ENCODE data around the gene OR51B2. TPM values are rescaled to one million over a fixed set of nuclear protein-coding genes. Genes with fewer than 3 reads are reported as not detected.
"Not testable (repeated sequence)": the region's sequence is repeated elsewhere in the genome, so short reads cannot be mapped to it uniquely, and the experiment has no call there.

OR51B2 gene
- total and polyA plus RNA-seq, 10 of the 15 experiments (the other 5 are each of a cell fraction or from before 2014, with no cell fraction given): 0.29 TPM; not detected in 9

DNA sequence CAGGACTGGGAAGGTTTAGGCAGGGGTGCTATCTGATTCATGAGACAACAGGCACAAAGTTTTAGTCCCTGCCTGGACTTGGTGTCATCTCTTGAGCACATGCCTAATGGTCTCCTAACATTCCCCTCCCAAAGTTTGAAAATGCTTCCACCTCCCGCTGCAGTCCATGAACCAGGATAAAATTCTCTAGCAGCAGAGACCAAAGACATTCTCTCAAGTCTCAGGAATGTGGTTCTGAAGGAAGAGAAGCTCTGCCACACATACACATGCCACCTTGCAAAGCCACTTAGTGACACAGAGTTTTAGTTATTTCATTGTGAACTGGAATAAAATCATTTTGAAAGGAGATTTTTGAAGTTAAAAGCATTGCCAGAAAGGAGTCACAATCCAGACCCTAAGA, 42.8 kb upstream of the OR51B2 start (continued):
- TF ChIP-seq, protein P1, sequence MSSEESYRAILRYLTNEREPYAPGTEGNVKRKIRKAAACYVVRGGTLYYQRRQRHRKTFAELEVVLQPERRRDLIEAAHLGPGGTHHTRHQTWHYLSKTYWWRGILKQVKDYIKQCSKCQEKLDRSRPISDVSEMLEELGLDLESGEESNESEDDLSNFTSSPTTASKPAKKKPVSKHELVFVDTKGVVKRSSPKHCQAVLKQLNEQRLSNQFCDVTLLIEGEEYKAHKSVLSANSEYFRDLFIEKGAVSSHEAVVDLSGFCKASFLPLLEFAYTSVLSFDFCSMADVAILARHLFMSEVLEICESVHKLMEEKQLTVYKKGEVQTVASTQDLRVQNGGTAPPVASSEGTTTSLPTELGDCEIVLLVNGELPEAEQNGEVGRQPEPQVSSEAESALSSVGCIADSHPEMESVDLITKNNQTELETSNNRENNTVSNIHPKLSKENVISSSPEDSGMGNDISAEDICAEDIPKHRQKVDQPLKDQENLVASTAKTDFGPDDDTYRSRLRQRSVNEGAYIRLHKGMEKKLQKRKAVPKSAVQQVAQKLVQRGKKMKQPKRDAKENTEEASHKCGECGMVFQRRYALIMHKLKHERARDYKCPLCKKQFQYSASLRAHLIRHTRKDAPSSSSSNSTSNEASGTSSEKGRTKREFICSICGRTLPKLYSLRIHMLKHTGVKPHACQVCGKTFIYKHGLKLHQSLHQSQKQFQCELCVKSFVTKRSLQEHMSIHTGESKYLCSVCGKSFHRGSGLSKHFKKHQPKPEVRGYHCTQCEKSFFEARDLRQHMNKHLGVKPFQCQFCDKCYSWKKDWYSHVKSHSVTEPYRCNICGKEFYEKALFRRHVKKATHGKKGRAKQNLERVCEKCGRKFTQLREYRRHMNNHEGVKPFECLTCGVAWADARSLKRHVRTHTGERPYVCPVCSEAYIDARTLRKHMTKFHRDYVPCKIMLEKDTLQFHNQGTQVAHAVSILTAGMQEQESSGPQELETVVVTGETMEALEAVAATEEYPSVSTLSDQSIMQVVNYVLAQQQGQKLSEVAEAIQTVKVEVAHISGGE (CRISPR knock-in tag; IDR thresholded peaks at IDR 0.05): no peak
- TF ChIP-seq ASH2L (IDR thresholded peaks at IDR 0.05; ENCODE audit: borderline replicate concordance, low read depth): no peak
- TF ChIP-seq WRNIP1 (IDR thresholded peaks at IDR 0.05; ENCODE audit: borderline replicate concordance, low read depth, low read length): no peak
- TF ChIP-seq, protein P2, sequence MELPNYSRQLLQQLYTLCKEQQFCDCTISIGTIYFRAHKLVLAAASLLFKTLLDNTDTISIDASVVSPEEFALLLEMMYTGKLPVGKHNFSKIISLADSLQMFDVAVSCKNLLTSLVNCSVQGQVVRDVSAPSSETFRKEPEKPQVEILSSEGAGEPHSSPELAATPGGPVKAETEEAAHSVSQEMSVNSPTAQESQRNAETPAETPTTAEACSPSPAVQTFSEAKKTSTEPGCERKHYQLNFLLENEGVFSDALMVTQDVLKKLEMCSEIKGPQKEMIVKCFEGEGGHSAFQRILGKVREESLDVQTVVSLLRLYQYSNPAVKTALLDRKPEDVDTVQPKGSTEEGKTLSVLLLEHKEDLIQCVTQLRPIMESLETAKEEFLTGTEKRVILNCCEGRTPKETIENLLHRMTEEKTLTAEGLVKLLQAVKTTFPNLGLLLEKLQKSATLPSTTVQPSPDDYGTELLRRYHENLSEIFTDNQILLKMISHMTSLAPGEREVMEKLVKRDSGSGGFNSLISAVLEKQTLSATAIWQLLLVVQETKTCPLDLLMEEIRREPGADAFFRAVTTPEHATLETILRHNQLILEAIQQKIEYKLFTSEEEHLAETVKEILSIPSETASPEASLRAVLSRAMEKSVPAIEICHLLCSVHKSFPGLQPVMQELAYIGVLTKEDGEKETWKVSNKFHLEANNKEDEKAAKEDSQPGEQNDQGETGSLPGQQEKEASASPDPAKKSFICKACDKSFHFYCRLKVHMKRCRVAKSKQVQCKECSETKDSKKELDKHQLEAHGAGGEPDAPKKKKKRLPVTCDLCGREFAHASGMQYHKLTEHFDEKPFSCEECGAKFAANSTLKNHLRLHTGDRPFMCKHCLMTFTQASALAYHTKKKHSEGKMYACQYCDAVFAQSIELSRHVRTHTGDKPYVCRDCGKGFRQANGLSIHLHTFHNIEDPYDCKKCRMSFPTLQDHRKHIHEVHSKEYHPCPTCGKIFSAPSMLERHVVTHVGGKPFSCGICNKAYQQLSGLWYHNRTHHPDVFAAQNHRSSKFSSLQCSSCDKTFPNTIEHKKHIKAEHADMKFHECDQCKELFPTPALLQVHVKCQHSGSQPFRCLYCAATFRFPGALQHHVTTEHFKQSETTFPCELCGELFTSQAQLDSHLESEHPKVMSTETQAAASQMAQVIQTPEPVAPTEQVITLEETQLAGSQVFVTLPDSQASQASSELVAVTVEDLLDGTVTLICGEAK (IDR thresholded peaks at IDR 0.05; ENCODE audit: borderline replicate concordance): no peak

DNA sequence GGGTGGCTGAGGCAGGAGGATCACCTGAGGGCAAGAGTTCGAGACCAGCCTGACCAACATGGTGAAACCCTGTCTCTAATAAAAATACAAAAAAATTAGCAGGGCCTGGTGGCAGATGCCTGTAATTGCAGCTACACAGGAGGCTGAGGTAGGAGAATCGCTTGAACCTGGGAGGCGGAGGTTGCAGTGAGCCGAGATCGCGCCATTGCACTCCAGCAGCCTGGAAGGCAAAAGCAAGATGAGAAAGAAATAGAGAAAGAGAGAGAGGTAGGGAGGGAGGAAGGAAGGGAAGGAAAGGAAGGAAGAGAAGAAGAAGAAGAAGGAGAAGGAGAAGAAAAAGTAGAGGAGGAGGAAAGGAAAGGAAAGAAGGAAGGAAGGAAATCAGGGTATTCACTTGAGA, 42.3 kb upstream of the OR51B2 start:
- H3K27ac ChIP-seq (ENCODE audit: control insufficient read depth, insufficient read depth); H3K27me3 ChIP-seq (replicated peaks in 1 of 2; ENCODE audit: control insufficient read depth in 2 of 2, insufficient read depth in 2 of 2, low read length in 1 of 2); H3K9me3 ChIP-seq (replicated peaks; ENCODE audit: control insufficient read depth, insufficient read depth, low read length); H4K20me1 ChIP-seq (ENCODE audit: control insufficient read depth, insufficient read depth); ATAC-seq; BruUV-seq (replicated peaks); H3K4me2 ChIP-seq (ENCODE audit: control insufficient read depth, insufficient read depth); POLR2A ChIA-PET; H3K79me2 ChIP-seq (ENCODE audit: control insufficient read depth, insufficient read depth, low read length); H3K9ac ChIP-seq (ENCODE audit: control insufficient read depth, insufficient read depth, low read length); intact Hi-C loops (cut with micrococcal nuclease; ENCODE audit: unreplicated experiment); H3K4me3 ChIP-seq; RAD21 ChIA-PET (ENCODE audit: unreplicated experiment); FAIRE-seq; in situ Hi-C loops (cut with MboI); H3K36me3 ChIP-seq (ENCODE audit: control insufficient read depth in 2 of 2, insufficient read depth in 2 of 2, low read length in 1 of 2); CTCF ChIA-PET; H2AFZ ChIP-seq (ENCODE audit: control insufficient read depth, low read depth, low read length); DNase-seq (ENCODE audit: low read depth, low spot score); H3K4me1 ChIP-seq (ENCODE audit: control insufficient read depth, insufficient read depth, low read length): not testable (repeated sequence)
- SMC1A ChIA-PET (ENCODE audit: uncharacterized antibody, unreplicated experiment): interaction anchor here (1.1 kb wide), 1 partner anchor 20 kb away, joined by 3 read pairs; no protein-coding TSS in a partner anchor
- 75% methylated on average over 6 of the region's 6 CpGs for WGBS (ENCODE audit: insufficient coverage, insufficient replicate concordance, low lambda C conversion rate, missing lambda C conversion rate)

Measured in GM12878 (cell line).